ENCODE measurements around the gene ADGRV1. TPM values are rescaled to one million over a fixed set of nuclear protein-coding genes. Genes with fewer than 3 reads are reported as not detected.
"Not testable (repeated sequence)": the region's sequence is repeated elsewhere in the genome, so short reads cannot be mapped to it uniquely, and the experiment has no call there.

The ADGRV1 gene
- total RNA-seq, 1 donor = 0.18 TPM

DNA sequence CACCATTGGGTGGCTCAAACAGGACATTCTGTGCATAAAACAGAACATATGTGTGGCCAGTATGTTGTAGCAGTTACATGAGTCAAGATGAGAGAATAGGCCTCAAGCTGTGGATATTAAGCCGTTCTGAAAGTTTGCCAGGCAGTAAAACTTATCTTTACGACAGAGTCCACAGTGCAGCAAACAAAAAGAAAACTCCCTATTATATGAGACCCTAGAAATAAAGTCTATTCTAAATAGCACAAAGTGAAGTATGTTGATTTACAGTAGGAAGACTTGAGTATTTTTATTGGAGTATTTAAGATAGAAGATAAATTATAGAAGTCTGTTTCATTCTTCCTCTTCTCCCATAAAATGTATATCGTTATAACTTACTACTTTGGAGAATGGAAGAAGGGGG lies 271.5 kb downstream of the ADGRV1 start:
- TF ChIP-seq, protein P1, sequence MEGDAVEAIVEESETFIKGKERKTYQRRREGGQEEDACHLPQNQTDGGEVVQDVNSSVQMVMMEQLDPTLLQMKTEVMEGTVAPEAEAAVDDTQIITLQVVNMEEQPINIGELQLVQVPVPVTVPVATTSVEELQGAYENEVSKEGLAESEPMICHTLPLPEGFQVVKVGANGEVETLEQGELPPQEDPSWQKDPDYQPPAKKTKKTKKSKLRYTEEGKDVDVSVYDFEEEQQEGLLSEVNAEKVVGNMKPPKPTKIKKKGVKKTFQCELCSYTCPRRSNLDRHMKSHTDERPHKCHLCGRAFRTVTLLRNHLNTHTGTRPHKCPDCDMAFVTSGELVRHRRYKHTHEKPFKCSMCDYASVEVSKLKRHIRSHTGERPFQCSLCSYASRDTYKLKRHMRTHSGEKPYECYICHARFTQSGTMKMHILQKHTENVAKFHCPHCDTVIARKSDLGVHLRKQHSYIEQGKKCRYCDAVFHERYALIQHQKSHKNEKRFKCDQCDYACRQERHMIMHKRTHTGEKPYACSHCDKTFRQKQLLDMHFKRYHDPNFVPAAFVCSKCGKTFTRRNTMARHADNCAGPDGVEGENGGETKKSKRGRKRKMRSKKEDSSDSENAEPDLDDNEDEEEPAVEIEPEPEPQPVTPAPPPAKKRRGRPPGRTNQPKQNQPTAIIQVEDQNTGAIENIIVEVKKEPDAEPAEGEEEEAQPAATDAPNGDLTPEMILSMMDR (IDR thresholded peaks at IDR 0.05; ENCODE audit: insufficient read depth, low read length) = no peak
- no peak overlapping the region for H3K4me3 ChIP-seq (ENCODE audit: low read depth, low read length)
- DNase-seq (ENCODE audit: low read depth) = no peak

DNA sequence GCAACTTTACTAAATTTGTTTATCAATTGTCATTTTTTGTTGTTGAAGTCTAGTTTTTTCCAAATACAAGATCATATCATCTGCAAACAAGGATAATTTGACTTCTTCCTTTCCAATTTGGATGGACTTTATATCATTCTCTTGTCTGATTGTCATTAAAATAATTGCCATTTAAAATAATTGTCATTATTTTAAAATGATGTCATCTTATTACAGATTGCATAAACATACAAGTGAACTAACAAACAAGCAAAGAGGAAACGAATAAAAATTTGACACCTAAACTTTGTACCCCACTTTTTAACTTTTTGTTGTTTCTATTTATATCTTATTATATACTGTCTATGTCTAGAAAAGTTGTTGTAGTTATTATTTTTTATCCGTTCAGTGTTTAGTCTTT lies 275.2 kb downstream of the ADGRV1 start:
- DNase-seq (ENCODE audit: low read depth) = no peak
- no peak overlapping the region for H3K4me3 ChIP-seq (ENCODE audit: low read depth, low read length)
- TF ChIP-seq, protein P1 (IDR thresholded peaks at IDR 0.05; ENCODE audit: insufficient read depth, low read length) = no peak

DNA sequence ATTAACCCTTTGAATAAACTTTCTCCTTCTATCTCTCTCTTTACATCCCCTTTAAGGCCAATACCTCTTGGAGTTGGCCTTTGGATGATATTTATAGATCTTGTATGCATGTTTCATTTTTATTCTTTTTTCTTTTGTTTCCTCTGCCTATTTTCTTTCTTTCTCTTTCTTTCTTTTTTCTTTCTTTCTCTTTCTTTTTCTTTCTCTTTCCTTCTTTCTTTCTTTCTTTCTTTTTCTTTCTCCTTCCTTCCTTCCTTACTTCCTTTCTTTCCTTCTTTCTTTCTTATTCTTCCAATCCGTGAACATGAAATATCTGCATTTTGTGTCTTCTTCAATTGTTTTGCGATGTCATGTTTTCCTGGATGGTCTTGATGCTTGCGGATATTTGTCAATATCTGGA lies 276.1 kb downstream of the ADGRV1 start:
- no peak overlapping the region for H3K4me3 ChIP-seq (ENCODE audit: low read depth, low read length)
- no peak for DNase-seq (ENCODE audit: low read depth)
- TF ChIP-seq, protein P1 (IDR thresholded peaks at IDR 0.05; ENCODE audit: insufficient read depth, low read length) = no peak

DNA sequence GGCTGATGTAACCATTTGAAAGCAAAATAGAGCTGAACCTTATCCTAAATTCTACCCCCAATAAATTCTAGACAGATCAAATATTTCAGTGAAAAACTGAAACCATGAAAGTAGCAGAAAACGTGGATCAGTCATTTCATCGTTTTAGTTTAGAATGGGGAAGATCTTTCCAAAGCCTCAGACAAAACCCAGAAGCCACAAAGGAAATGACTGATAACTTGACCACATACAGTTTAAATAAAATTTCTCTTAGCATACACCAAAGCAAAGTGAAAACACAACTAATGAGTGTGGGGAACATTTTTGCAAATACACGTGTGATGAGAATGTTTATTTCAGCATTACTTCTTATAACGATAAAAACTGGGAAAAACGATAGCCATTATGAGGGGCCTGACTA lies 284.8 kb downstream of the ADGRV1 start:
- H3K4me3 ChIP-seq (ENCODE audit: low read depth, low read length) = no peak overlapping the region
- DNase-seq (ENCODE audit: low read depth) = no peak
- TF ChIP-seq, protein P1 (IDR thresholded peaks at IDR 0.05; ENCODE audit: insufficient read depth, low read length) = no peak

DNA sequence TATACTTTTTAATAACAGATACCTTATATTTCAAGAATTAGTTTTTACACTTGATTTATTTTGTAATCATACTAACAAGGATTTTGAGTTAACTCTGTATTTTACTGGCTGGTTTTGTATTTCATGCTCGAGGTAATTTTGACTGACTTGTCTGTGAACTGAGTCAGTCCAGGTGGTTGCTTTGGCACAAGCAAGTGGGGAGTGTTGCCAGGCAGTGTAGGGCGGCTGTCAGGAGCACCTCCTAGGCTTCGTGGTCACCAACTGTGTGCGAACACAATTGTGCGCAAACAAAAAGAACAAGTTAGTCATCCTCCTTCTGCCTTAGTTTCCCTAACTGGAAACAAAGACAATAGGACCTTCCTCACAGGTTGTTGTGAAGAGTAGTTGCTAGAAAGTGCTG lies 286.3 kb downstream of the ADGRV1 start:
- no peak for DNase-seq (ENCODE audit: low read depth)
- no peak overlapping the region for H3K4me3 ChIP-seq (ENCODE audit: low read depth, low read length)
- TF ChIP-seq, protein P1 (IDR thresholded peaks at IDR 0.05; ENCODE audit: insufficient read depth, low read length) = no peak

DNA sequence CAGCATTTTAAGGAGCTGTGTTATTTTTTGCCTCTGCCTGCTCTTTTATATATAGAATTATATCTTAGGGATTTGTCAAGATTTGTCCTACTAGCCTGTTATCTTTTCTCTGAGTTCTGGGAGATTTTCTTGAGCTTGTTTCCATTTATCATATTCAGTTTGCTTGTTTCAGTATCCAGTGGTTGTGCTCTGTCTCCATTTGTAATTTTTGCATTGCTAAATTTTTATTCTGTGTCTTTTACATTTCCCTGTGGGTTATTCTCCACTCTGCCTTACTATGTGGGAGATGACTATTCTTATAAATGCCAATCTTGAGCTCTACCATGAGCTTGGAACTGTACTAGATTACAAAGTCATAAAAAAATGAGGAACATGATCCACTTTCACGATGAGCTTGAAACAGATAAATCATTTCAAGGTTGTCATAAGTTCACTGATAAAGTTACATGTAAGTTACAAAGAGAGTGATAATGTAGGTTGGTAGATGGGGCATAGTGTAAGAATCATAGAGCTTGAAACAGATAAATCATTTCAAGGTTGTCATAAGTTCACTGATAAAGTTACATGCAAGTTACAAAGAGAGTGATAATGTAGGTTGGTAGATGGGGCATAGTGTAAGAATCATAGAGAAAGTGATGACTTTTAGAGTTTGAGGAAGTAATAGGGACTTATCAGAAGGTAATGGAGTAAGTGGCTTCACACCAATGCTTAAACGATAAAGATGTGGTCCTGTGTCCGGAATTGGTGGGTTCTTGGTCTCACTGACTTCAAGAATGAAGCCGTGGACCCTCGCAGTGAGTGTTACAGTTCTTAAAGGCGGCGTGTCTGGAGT lies 287.3 kb downstream of the ADGRV1 start:
- DNase-seq (ENCODE audit: low read depth) = no peak
- TF ChIP-seq, protein P1 (IDR thresholded peaks at IDR 0.05; ENCODE audit: insufficient read depth, low read length) = no peak
- H3K4me3 ChIP-seq (ENCODE audit: low read depth, low read length) = no peak overlapping the region

DNA sequence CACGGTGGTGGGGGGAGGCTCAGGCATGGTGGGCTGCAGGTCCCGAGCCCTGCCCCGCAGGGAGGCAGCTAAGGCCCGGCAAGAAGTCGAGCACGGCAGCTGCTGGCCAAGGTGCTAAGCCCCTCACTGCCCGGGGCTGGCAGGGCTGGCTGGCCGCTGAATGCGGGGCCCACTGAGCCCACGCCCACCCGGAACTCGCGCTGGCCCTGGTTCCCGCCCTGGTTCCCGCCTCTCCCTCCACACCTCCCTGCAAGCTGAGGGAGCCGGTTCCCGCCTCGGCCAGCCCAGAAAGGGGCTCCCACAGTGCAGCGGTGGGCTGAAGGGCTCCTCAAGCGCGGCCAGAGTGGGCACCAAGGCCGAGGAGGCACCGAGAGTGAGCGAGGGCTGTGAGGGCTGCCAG lies 289.0 kb downstream of the ADGRV1 start:
- H3K4me3 ChIP-seq (ENCODE audit: low read depth, low read length); DNase-seq (ENCODE audit: low read depth): not testable (repeated sequence)
